ENCODE measurements around the gene ANKLE2. TPM values are rescaled to one million over a fixed set of nuclear protein-coding genes. Genes with fewer than 3 reads are reported as not detected.

ANKLE2 gene
- total RNA-seq, 1 experiment from 2014 or later = 80.3 TPM

- H2AK5ac ChIP-seq (ENCODE audit: insufficient read length, low read length) = no peak overlapping the region
- Mint-ChIP-seq H3K4me1 (no peaks in the 10 kb centered on the region), H3K9me3 (peaks cover 1 to 2% of the 10 kb centered on the region in 2 experiments; a peak in 3 of 5 replicates), H3K27me3 (ENCODE audit: low read depth) (no peaks in the 10 kb centered on the region; the same call in 1 of the 2 replicates), H3K36me3 (ENCODE audit: insufficient read depth in 1 of 3, low read depth in 3 of 3) (peaks cover 55 to 96% (median 77%) of the 10 kb centered on the region in 3 experiments), H3K4me3 (no peak overlapping the region), H3K27ac (peak overlapping the region in 2 of 3 experiments; percentile 52 to 79; a peak in 3 of 7 replicates)
- H2BK12ac ChIP-seq (ENCODE audit: insufficient read length, low read depth, low read length) = no peak overlapping the region
- H3K23ac ChIP-seq (ENCODE audit: insufficient read length, low read depth, low read length) = no peak overlapping the region
- no peak overlapping the region for H3K9ac ChIP-seq (ENCODE audit: extremely low read depth, insufficient read length, low read length)
- no peaks in the 10 kb centered on the region for H3K79me1 ChIP-seq (ENCODE audit: insufficient read depth, low read depth, low read length, poor library complexity, severe bottlenecking)
- no CpG with 5 or more reads among the region's 2 CpGs for WGBS (ENCODE audit: extremely low coverage, insufficient read length, low lambda C conversion rate)
- no peak overlapping the region for H3K4ac ChIP-seq (ENCODE audit: low read depth, low read length)
- H3K18ac ChIP-seq (ENCODE audit: insufficient read length, low read depth, low read length) = no peak overlapping the region
- H4K5ac ChIP-seq (ENCODE audit: insufficient read length, low read depth, low read length) = no peak overlapping the region
- no peak overlapping the region for H3K4me2 ChIP-seq (ENCODE audit: insufficient read depth, insufficient read length, low read length)
- DNase-seq = no peak
- no peaks in the 10 kb centered on the region for H3K79me2 ChIP-seq (ENCODE audit: insufficient read depth, low read length)
- H3K27me3 ChIP-seq (ENCODE audit: insufficient read depth, low read length) = no peaks in the 10 kb centered on the region
- no peak overlapping the region for H3T11ph ChIP-seq (ENCODE audit: low read length)
- H2BK20ac ChIP-seq (ENCODE audit: low read depth, low read length, poor library complexity, severe bottlenecking) = no peak overlapping the region
- H3K27ac ChIP-seq (ENCODE audit: insufficient read length, low read depth, low read length) = no peak overlapping the region
- H3K14ac ChIP-seq (ENCODE audit: insufficient read depth, low read length) = no peak overlapping the region
- no peak overlapping the region for H4K91ac ChIP-seq (ENCODE audit: insufficient read length, low read depth, low read length)
- H2BK120ac ChIP-seq (ENCODE audit: low read depth, low read length, poor library complexity, severe bottlenecking) = no peak overlapping the region
- no peaks in the 10 kb centered on the region for H3K9me3 ChIP-seq (ENCODE audit: control insufficient read depth, low read depth, low read length)
- H2BK15ac ChIP-seq (ENCODE audit: low read depth, low read length) = no peak overlapping the region
- H2AFZ ChIP-seq (ENCODE audit: low read length) = no peak overlapping the region
- H2BK5ac ChIP-seq (ENCODE audit: insufficient read length, low read length) = no peak overlapping the region
- no peak overlapping the region for H4K8ac ChIP-seq (replicated peaks; ENCODE audit: insufficient read length, low read depth, low read length)
- H3K56ac ChIP-seq (ENCODE audit: insufficient read length, low read depth, low read length) = no peak overlapping the region
- no peak for TF ChIP-seq CTCF (conservative IDR thresholded peaks at IDR 0.05)
- H4K20me1 ChIP-seq (ENCODE audit: control insufficient read depth, insufficient read depth, insufficient read length) = no peaks in the 10 kb centered on the region
- H3K4me1 ChIP-seq (ENCODE audit: insufficient read depth, low read length) = no peaks in the 10 kb centered on the region
- no peaks in the 10 kb centered on the region for H3K23me2 ChIP-seq (ENCODE audit: insufficient read length, low read depth, low read length, poor library complexity, severe bottlenecking)
These were observed 37.9 kb downstream of the ANKLE2 start for GRCh38 chr12:132723764-132724140.
